Measurements from ENCODE around the gene NACA2. TPM values are rescaled to one million over a fixed set of nuclear protein-coding genes. Genes with fewer than 3 reads are reported as not detected.

Gene NACA2
- total and polyA plus RNA-seq, 11 donors: 0.11 TPM; not detected in 10

DNA sequence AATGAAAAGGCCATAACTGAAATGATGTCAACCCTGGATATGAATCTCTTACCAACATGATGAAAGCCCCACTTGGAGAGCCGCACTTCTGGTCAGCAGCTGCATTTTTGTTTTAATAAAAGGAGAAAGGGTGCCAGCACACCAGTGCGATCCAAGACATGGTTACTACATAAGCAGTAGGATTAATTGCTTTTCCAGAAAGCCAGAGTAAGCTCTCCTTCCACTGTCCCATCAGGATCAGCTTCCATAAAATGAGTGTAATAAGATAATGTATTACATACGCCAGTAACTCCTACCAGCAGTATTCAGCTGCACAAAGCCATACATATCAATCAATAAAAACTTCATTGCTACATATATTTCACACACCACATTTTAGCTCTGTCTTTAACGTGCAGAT, 26.3 kb upstream of the NACA2 start:
- Histone ChIP-seq H3K4me3 (no peak overlapping the region), H3K36me3 (no peaks in the 10 kb centered on the region), H3K27ac (no peak overlapping the region), H3K4me1 (no peaks in the 10 kb centered on the region), H3K9me3 (peaks cover 0 to 25% (median 15%) of the 10 kb centered on the region in 12 donors), H3K27me3 (no peaks in the 10 kb centered on the region)
- DNase-seq (no peak), ATAC-seq (no peak)
- 60 to 67% (median 64%) methylated on average over 4 of the region's 4 CpGs for WGBS, 4 donors
- TF ChIP-seq, protein P1, sequence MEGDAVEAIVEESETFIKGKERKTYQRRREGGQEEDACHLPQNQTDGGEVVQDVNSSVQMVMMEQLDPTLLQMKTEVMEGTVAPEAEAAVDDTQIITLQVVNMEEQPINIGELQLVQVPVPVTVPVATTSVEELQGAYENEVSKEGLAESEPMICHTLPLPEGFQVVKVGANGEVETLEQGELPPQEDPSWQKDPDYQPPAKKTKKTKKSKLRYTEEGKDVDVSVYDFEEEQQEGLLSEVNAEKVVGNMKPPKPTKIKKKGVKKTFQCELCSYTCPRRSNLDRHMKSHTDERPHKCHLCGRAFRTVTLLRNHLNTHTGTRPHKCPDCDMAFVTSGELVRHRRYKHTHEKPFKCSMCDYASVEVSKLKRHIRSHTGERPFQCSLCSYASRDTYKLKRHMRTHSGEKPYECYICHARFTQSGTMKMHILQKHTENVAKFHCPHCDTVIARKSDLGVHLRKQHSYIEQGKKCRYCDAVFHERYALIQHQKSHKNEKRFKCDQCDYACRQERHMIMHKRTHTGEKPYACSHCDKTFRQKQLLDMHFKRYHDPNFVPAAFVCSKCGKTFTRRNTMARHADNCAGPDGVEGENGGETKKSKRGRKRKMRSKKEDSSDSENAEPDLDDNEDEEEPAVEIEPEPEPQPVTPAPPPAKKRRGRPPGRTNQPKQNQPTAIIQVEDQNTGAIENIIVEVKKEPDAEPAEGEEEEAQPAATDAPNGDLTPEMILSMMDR (IDR thresholded peaks at IDR 0.05): no peak
- TF ChIP-seq POLR2A (IDR thresholded peaks at IDR 0.05): no peak
- intact Hi-C loops (cut with DNase I): no loop called here

GRCh38 chr17:61616783-61617182, 25.8 kb upstream of the NACA2 start:
- DNase-seq: no peak
- Histone ChIP-seq H3K9me3 (peaks cover 0 to 25% (median 15%) of the 10 kb centered on the region in 12 donors), H3K27me3 (no peaks in the 10 kb centered on the region), H3K36me3 (no peaks in the 10 kb centered on the region), H3K27ac (no peak overlapping the region), H3K4me1 (no peaks in the 10 kb centered on the region), H3K4me3 (no peak overlapping the region)
- ATAC-seq: no peak
- no peak for TF ChIP-seq POLR2A (IDR thresholded peaks at IDR 0.05)
- TF ChIP-seq, protein P1 (IDR thresholded peaks at IDR 0.05): no peak
- 63 to 68% (median 67%) methylated on average over 1 of the region's 1 CpG for WGBS, 4 donors
- intact Hi-C loops (cut with DNase I): no loop called here

DNA sequence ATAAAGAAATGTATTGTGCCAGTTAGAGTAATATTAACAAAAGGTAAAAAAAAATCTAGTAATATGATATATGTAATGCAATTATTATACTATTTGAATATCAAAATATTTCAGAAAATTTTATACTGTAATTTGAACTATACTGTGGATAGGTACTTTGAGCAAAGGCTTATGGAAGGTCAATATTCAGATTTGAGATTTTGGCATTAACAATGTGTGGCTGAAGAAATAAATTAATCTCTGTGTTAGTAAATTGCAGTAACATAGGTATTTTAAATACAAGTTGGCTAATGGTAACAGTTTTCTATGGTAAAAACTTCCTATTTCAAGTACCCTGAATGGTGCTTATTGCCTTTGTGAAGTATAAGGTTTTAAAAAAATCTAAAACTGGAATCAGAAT, 23.2 kb upstream of the NACA2 start:
- intact Hi-C loops (cut with DNase I): no loop called here
- no peaks in the 10 kb centered on the region for H3K36me3 ChIP-seq
- ATAC-seq (no peak), DNase-seq (no peak)
- TF ChIP-seq, protein P1 (IDR thresholded peaks at IDR 0.05): no peak
- no peak for TF ChIP-seq POLR2A (IDR thresholded peaks at IDR 0.05)
- H3K4me1 ChIP-seq: no peaks in the 10 kb centered on the region
- no peak overlapping the region for H3K4me3 ChIP-seq
- H3K9me3 ChIP-seq: peaks cover 0 to 6% (median 5%) of the 10 kb centered on the region in 12 donors
- no peaks in the 10 kb centered on the region for H3K27me3 ChIP-seq
- H3K27ac ChIP-seq: no peak overlapping the region

DNA sequence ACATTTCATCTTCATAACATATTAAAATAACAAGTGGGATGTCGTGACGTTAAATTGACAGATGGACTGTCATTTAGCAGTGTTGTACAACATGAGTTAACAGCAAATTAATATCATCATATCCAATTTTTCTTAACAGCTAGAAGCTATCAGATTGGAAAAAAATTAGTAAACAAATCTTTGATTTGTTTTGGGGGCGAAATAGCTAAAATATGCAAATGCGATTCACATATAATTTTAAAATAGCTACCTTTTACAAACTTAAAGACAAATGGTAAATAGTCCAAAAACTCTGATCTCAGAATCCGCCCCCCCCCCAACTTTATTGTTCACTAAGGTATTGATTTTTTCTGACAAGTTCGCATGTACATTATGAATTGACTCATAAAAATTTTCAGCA, 20.3 kb upstream of the NACA2 start:
- 80 to 93% (median 91%) methylated on average over 6 of the region's 6 CpGs for WGBS, 4 donors
- no peak overlapping the region for H3K27ac ChIP-seq
- no peaks in the 10 kb centered on the region for H3K27me3 ChIP-seq
- TF ChIP-seq POLR2A (IDR thresholded peaks at IDR 0.05): no peak
- TF ChIP-seq, protein P1 (IDR thresholded peaks at IDR 0.05): no peak
- no peaks in the 10 kb centered on the region for H3K4me1 ChIP-seq
- ATAC-seq (no peak), DNase-seq (no peak)
- peaks cover 0 to 3% (median 0%) of the 10 kb centered on the region in 12 donors for H3K9me3 ChIP-seq
- intact Hi-C loops (cut with DNase I): no loop called here
- no peak overlapping the region for H3K4me3 ChIP-seq
- no peaks in the 10 kb centered on the region for H3K36me3 ChIP-seq
